Neural cell (in vitro differentiated cells): Measurements from ENCODE around the gene ZFYVE19. TPM values are rescaled to one million over a fixed set of nuclear protein-coding genes. Genes with fewer than 3 reads are reported as not detected.

Experiments used
- H2AFZ ChIP-seq: fragments of 200-600, 300-800 bp; sonication (generic), shearing (Covaris generic); 2 replicates; pipeline ENCODE4 v1.6.0; 2014; ENCODE audit warnings: low read depth, mild to moderate bottlenecking, antibody characterized with exemption, low read length, moderate library complexity
- H3F3A ChIP-seq: fragments of 200-600 bp; shearing (Covaris generic); 2 replicates; pipeline ENCODE4 v1.6.1; 2016; ENCODE audit warnings: mild to moderate bottlenecking, moderate library complexity, mixed read lengths, antibody characterized with exemption, low read length; ENCODE audit not compliant: insufficient read depth, poor library complexity, severe bottlenecking
- H3K27ac ChIP-seq: fragments of 200-600, 300-800 bp; sonication (generic), shearing (Covaris generic); 2 replicates; pipeline ENCODE4 v1.5.1; 2014; ENCODE audit warnings: mild to moderate bottlenecking, low read length, moderate library complexity
- H3K27me3 ChIP-seq: fragments of 300-800, 200-600 bp; sonication (generic), shearing (Covaris generic); 2 replicates; pipeline ENCODE4 v1.6.0; 2014; ENCODE audit warnings: mild to moderate bottlenecking, low read depth, low read length, moderate library complexity; ENCODE audit not compliant: insufficient read depth
- H3K36me3 ChIP-seq: fragments of 300-800, 200-600 bp; sonication (generic), shearing (Covaris generic); 2 replicates; pipeline ENCODE4 v1.5.1; 2014; ENCODE audit warnings: mild to moderate bottlenecking, antibody characterized with exemption, low read length, moderate library complexity; ENCODE audit not compliant: insufficient read depth
- H3K4me2 ChIP-seq: fragments of 300-800, 200-600 bp; sonication (generic), shearing (Covaris generic); 2 replicates; pipeline ENCODE4 v1.6.0; 2014; ENCODE audit warnings: mild to moderate bottlenecking, low read length
- H3K4me3 ChIP-seq: fragments of 300-800, 200-600 bp; sonication (generic), shearing (Covaris generic); 2 replicates; pipeline ENCODE4 v1.5.1; 2014; ENCODE audit warnings: mild to moderate bottlenecking, low read length, moderate library complexity
- H3K79me2 ChIP-seq: fragments of 200-600 bp; shearing (Covaris generic); replicated peaks from 2 replicates; pipeline ENCODE4 v1.6.0; 2014; ENCODE audit warnings: mild to moderate bottlenecking, low read length, moderate library complexity; ENCODE audit not compliant: insufficient read depth
- H3K9ac ChIP-seq: fragments of 300-800, 200-600 bp; sonication (generic), shearing (Covaris generic); 2 replicates; pipeline ENCODE4 v1.6.1; 2016; ENCODE audit warnings: mild to moderate bottlenecking, low read length, mixed read lengths
- H3K9me2 ChIP-seq: fragments of 200-600 bp; shearing (Covaris generic); 2 replicates; pipeline ENCODE4 v1.6.1; 2016; ENCODE audit warnings: mild to moderate bottlenecking, low read length, mixed read lengths; ENCODE audit not compliant: insufficient read depth
- H3K9me3 ChIP-seq: fragments of 200-600, 300-800 bp; sonication (generic), shearing (Covaris generic); 2 replicates; pipeline ENCODE4 v1.6.1; 2016; ENCODE audit warnings: mild to moderate bottlenecking, mixed run types, low read length, moderate library complexity, mixed read lengths
- H4K20me1 ChIP-seq: fragments of 200-600 bp; shearing (Covaris generic); 2 replicates; pipeline ENCODE4 v1.6.1; 2016; ENCODE audit warnings: mild to moderate bottlenecking, mixed run types; ENCODE audit not compliant: insufficient read depth
- CTCF ChIP-seq: fragments of 450-650 bp; IDR thresholded peaks from 2 replicates; pipeline ENCODE4 v1.5.1; 2014; ENCODE audit warnings: antibody characterized with exemption, mild to moderate bottlenecking, moderate library complexity; ENCODE audit not compliant: poor library complexity, severe bottlenecking
- EP300 ChIP-seq: fragments of 450-650 bp; conservative IDR thresholded peaks from 2 replicates; pipeline ENCODE4 v1.6.1; 2014; ENCODE audit warnings: antibody characterized with exemption, mild to moderate bottlenecking, moderate library complexity; ENCODE audit not compliant: poor library complexity, severe bottlenecking
- EZH2 ChIP-seq: fragments of 200-600, 300-800 bp; shearing (Covaris generic), sonication (generic); IDR thresholded peaks from 2 replicates; pipeline ENCODE4 v1.6.1; 2014; ENCODE audit warnings: antibody characterized with exemption, low read length, borderline replicate concordance, mild to moderate bottlenecking; ENCODE audit not compliant: insufficient read depth, poor library complexity, severe bottlenecking
- MXI1 ChIP-seq: fragments of 450-650 bp; conservative IDR thresholded peaks from 2 replicates; pipeline ENCODE4 v1.6.1; 2014; ENCODE audit warnings: antibody characterized with exemption, mild to moderate bottlenecking; ENCODE audit not compliant: poor library complexity, severe bottlenecking
- POLR2AphosphoS5 ChIP-seq: IDR thresholded peaks from 2 replicates; pipeline ENCODE4 v1.6.1; 2012
- RAD21 ChIP-seq: fragments of 450-650 bp; conservative IDR thresholded peaks from 2 replicates; pipeline ENCODE4 v1.6.1; 2014; ENCODE audit warnings: antibody characterized with exemption, mild to moderate bottlenecking, moderate library complexity
- REST ChIP-seq: IDR thresholded peaks from 2 replicates; pipeline ENCODE4 v1.6.1; 2012; ENCODE audit warnings: borderline replicate concordance
- SMC3 ChIP-seq: fragments of 450-650 bp; conservative IDR thresholded peaks from 2 replicates; pipeline ENCODE4 v1.6.1; 2014; ENCODE audit warnings: antibody characterized with exemption, mild to moderate bottlenecking, moderate library complexity; ENCODE audit not compliant: poor library complexity
- TAF1 ChIP-seq: IDR thresholded peaks from 2 replicates; pipeline ENCODE4 v1.6.1; 2012; ENCODE audit warnings: low read depth
- polyA plus RNA-seq: library from polyadenylated mRNA; depleted of rRNA; stranded (reverse); fragments of >200 nt; gene quantifications from 2 replicates; pipeline ENCODE4 v1.2.3, GENCODE V29; 2014

Gene ZFYVE19
- polyA plus RNA-seq, 1 donor from 2014 or later = 48.2 TPM

- no peak overlapping the region for H2AFZ ChIP-seq
- no peak overlapping the region for H3K4me2 ChIP-seq
- no peaks in the 10 kb centered on the region for H3K36me3 ChIP-seq
- no peak overlapping the region for H3K4me3 ChIP-seq
- H3K9me3 ChIP-seq = no peaks in the 10 kb centered on the region
- peaks cover 49% of the 10 kb centered on the region for H3K27me3 ChIP-seq
- H3K9me2 ChIP-seq = no peaks in the 10 kb centered on the region
- no peak for TF ChIP-seq EZH2
- no peaks in the 10 kb centered on the region for H3K79me2 ChIP-seq
- H4K20me1 ChIP-seq = no peaks in the 10 kb centered on the region
- H3K27ac ChIP-seq = no peak overlapping the region
- H3K9ac ChIP-seq = no peak overlapping the region
- no peaks in the 10 kb centered on the region for H3F3A ChIP-seq
These were observed 39.9 kb downstream of the ZFYVE19 start for GRCh38 chr15:40846841-40847222.

DNA sequence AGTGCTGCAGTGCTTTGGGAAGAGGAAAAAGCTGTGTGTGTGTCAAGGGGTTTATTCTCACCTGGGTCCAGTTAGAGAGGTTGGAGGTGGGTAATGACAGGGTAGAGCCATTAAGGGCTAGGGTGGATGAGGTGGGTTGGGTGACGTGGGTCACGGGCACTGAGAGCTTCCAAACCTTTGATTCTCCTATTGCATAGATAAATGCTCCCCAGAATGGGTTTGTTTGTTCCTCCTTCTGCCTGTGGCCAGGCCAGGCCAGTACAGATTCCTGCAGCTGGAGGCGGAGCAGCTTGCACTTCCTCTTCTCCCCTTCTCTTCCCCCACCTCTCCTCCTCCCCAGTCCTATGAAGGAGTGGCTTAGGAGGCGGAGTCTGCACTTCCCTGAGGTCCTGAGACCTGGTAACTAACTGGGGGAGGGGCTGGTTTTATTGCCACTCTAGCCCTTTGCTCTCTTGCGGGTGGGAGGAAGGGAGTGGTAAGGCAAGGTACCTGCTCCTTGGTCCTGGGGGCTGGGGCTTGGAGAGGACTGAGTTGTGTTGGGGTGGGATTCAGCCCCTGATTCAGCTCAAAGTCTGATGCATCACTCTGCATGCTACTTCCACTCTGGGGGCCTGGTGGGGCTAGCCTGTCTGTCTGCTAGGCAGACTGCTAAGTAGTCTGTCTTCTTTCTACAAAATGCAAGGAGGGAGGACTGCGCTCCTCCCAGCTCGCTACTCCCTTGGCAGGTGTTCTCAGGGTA, 40.5 kb downstream of the ZFYVE19 start:
- peaks cover 44% of the 10 kb centered on the region for H3K27me3 ChIP-seq
- no peak overlapping the region for H3K9ac ChIP-seq
- no peaks in the 10 kb centered on the region for H3K9me3 ChIP-seq
- no peaks in the 10 kb centered on the region for H3F3A ChIP-seq
- no peak overlapping the region for H3K4me3 ChIP-seq
- no peaks in the 10 kb centered on the region for H3K36me3 ChIP-seq
- no peak overlapping the region for H3K4me2 ChIP-seq
- H4K20me1 ChIP-seq = no peaks in the 10 kb centered on the region
- H3K27ac ChIP-seq = no peak overlapping the region
- TF ChIP-seq MXI1 (no peak), POLR2AphosphoS5 (no peak), TAF1 (no peak), SMC3 (no peak), EP300 (no peak), REST (no peak), CTCF (no peak), EZH2 (no peak), RAD21 (no peak)
- no peaks in the 10 kb centered on the region for H3K79me2 ChIP-seq
- no peak overlapping the region for H2AFZ ChIP-seq
- H3K9me2 ChIP-seq = no peaks in the 10 kb centered on the region
